Activated CD8-positive, alpha-beta T cell treated with anti-CD3 and anti-CD28 coated beads, Interleukin-2, amount 10 ng/mL, durations not matched to agents 7 days and 5 days (primary cell): ENCODE measurements around the gene SUCLG1. TPM values are rescaled to one million over a fixed set of nuclear protein-coding genes. Genes with fewer than 3 reads are reported as not detected.
A peak's percentile ranks its signal among the peaks of the same experiment; 100 is the strongest.
"Not testable (repeated sequence)": the region's sequence is repeated elsewhere in the genome, so short reads cannot be mapped to it uniquely, and the experiment has no call there.

Source experiments
- ATAC-seq: fragments of 150-1000 bp; cut with Tn5 transposase; one replicate; pipeline ENCODE4 v1.10.0; 2021; ENCODE audit warnings: moderate library complexity
- CTCF ChIA-PET: fragments of 350-600 bp; sonication (Branson Sonifier 250); formaldehyde crosslinking; loops from one replicate; lab custom pipeline; 2021; ENCODE audit warnings: antibody characterized with exemption; lab: Charles Lee
- POLR2A ChIA-PET: fragments of 350-600 bp; sonication (Branson Sonifier 250); formaldehyde crosslinking; loops from one replicate; lab custom pipeline; 2021; ENCODE audit warnings: antibody characterized with exemption; lab: Charles Lee
- DNase-seq: peaks from one replicate; pipeline ENCODE4 v3.0.0-alpha.2; 2020
- H3K27ac Mint-ChIP-seq: one replicate; pipeline ENCODE4 v1.8.0; 2021; ENCODE audit warnings: mild to moderate bottlenecking, mixed read lengths
- H3K27me3 Mint-ChIP-seq: one replicate; pipeline ENCODE4 v1.8.0; 2021; ENCODE audit warnings: low read depth, mixed read lengths
- H3K36me3 Mint-ChIP-seq: one replicate; pipeline ENCODE4 v1.8.0; 2021; ENCODE audit warnings: low read depth, mixed read lengths
- H3K4me1 Mint-ChIP-seq: one replicate; pipeline ENCODE4 v1.8.0; 2021; ENCODE audit warnings: low read depth, mixed read lengths
- H3K4me3 Mint-ChIP-seq: one replicate; pipeline ENCODE4 v1.8.0; 2021; ENCODE audit warnings: mild to moderate bottlenecking, mixed read lengths
- H3K9me3 Mint-ChIP-seq: one replicate; pipeline ENCODE4 v1.8.0; 2022; ENCODE audit warnings: mixed read lengths; ENCODE audit not compliant: insufficient read depth
- total RNA-seq, 2 experiments: library from RNA; stranded (reverse); gene quantifications; one replicate each; pipeline ENCODE4 v1.2.3, GENCODE V29; 2021

SUCLG1 gene
- total RNA-seq, 2 experiments from 2014 or later = 76.4 to 81.8 TPM

GRCh38 chr2:84487298-84487996, 28.4 kb upstream of the SUCLG1 start:
- H3K27me3 Mint-ChIP-seq = no peaks in the 10 kb centered on the region
- no peaks in the 10 kb centered on the region for H3K9me3 Mint-ChIP-seq
- ChIA-PET POLR2A (no interaction called here), CTCF (no interaction called here)
- H3K4me3 Mint-ChIP-seq = no peak overlapping the region
- no peak overlapping the region for H3K27ac Mint-ChIP-seq
- H3K36me3 Mint-ChIP-seq = no peaks in the 10 kb centered on the region
- no peak for ATAC-seq
- peaks cover 2% of the 10 kb centered on the region for H3K4me1 Mint-ChIP-seq
- DNase-seq = no peak

GRCh38 chr2:84486441-84487115, 27.5 kb upstream of the SUCLG1 start:
- H3K27ac Mint-ChIP-seq = no peak overlapping the region
- H3K4me3 Mint-ChIP-seq = no peak overlapping the region
- ChIA-PET POLR2A (no interaction called here), CTCF (interaction anchor here (0.9 kb wide), 1 partner anchor 142 kb away, joined by 3 read pairs; no protein-coding TSS in a partner anchor)
- DNase-seq = no peak
- ATAC-seq = no peak
- H3K27me3 Mint-ChIP-seq = no peaks in the 10 kb centered on the region
- no peaks in the 10 kb centered on the region for H3K9me3 Mint-ChIP-seq
- no peaks in the 10 kb centered on the region for H3K36me3 Mint-ChIP-seq
- peaks cover 11% of the 10 kb centered on the region for H3K4me1 Mint-ChIP-seq

DNA sequence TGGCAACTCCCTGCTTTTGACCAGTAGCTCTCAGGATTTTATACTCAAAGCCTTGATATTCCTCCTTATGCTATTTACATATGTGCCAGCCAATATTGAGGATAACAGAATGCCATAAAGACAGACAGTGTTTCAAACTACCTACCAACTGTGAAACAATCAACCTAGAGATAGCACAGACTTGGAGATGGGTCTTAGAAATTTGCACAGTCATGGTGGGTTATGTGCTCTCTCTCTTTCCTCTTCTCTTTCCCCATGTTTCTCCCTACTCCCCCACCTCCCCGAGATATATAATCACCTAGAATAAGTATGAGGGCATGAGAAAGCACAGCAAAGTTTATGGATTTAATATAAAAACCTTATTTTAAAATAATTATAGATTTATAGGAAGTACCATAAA, 24.2 kb upstream of the SUCLG1 start:
- Mint-ChIP-seq H3K27ac (no peak overlapping the region), H3K27me3 (no peaks in the 10 kb centered on the region), H3K36me3 (peaks cover 1% of the 10 kb centered on the region), H3K4me1 (peaks cover 15% of the 10 kb centered on the region), H3K4me3 (no peak overlapping the region), H3K9me3 (no peaks in the 10 kb centered on the region)
- ATAC-seq = no peak
- ChIA-PET POLR2A (no interaction called here), CTCF (no interaction called here)
- no peak for DNase-seq

GRCh38 chr2:84482603-84483002, 23.5 kb upstream of the SUCLG1 start:
- Mint-ChIP-seq H3K4me3 (no peak overlapping the region), H3K27me3 (no peaks in the 10 kb centered on the region), H3K4me1 (peaks cover 15% of the 10 kb centered on the region), H3K9me3 (no peaks in the 10 kb centered on the region), H3K36me3 (peaks cover 1% of the 10 kb centered on the region), H3K27ac (no peak overlapping the region)
- POLR2A ChIA-PET = no interaction called here
- ATAC-seq (no peak), DNase-seq (no peak)
- CTCF ChIA-PET = interaction anchor here (1.3 to 1.6 kb wide), 2 partner anchors 11 to 443 kb away, joined by 4 read pairs; no protein-coding TSS in a partner anchor

DNA sequence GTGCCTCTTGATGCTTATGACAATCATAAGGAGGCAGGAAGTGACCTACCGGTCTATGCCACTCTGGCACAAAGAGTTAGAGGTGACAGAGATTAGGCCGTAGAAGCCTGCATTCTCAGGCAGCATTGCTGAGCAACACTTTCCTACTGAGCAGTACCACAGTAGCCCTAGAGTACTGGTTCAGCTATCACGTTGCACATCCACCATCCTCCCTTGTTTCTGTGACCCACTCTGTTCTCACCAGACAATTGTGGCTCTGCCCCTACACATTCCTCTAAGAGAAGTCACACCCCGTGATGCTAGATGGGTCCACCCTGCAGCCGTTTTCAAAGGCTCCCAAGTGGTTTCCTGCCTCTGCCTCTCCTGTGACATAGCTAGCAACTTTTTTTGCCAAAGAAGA, 22.6 kb upstream of the SUCLG1 start:
- ATAC-seq (peak; percentile 79), DNase-seq (peak; percentile 31)
- CTCF ChIA-PET = interaction anchor here (1.3 to 1.6 kb wide), 2 partner anchors 12 to 444 kb away, joined by 4 read pairs; no protein-coding TSS in a partner anchor
- POLR2A ChIA-PET = interaction anchor here (0.7 kb wide), 1 partner anchor 23 kb away, joined by 3 read pairs; the partner anchor contains the start of gene SUCLG1
- H3K36me3 Mint-ChIP-seq = peaks cover 2% of the 10 kb centered on the region
- no peak overlapping the region for H3K4me3 Mint-ChIP-seq
- peaks cover 15% of the 10 kb centered on the region for H3K4me1 Mint-ChIP-seq
- H3K27me3 Mint-ChIP-seq = no peaks in the 10 kb centered on the region
- peaks cover 8% of the 10 kb centered on the region for H3K9me3 Mint-ChIP-seq
- peak overlapping the region; percentile 77 for H3K27ac Mint-ChIP-seq

DNA sequence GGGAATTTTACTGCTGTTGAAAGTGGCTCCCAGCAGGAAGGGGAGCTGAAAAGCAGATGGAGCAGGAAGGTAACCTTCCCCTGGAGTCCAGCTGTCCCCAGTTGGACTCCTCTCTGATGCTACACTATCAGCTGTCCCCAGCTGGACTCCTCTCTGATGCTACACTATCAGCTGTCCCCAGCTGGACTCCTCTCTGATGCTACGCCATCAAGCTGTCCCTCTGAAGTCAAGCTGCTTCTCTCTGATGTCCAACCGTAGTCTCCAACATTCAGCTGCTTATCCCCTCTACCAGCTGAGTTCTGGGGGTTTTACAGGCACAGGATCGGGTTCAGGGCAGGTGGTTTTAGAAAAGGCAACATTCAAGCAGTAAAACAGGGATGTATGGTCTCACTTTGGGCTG, 19.8 kb upstream of the SUCLG1 start:
- no peak overlapping the region for H3K27ac Mint-ChIP-seq
- POLR2A ChIA-PET = no interaction called here
- CTCF ChIA-PET = no interaction called here

DNA sequence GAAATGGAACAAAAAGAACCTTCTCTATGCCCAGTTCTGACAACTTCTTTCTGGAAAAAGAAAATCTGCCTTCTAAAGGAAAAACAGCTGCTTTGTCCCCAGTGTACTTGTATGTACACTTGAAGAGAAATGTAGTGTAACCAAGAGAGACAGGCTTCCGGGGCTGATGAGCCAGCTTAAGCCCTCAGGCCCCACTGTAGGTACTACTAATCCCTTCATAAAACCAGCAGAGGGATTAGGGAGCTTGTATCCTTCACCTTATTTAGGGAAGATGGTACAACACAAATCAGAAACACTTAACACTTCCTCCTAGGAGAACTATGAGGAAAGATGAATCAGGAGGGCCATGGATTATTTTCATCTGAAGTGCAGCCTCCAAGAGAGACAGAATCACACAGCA, 18.8 kb upstream of the SUCLG1 start:
- CTCF ChIA-PET = no interaction called here
- Mint-ChIP-seq H3K27ac (no peak overlapping the region), H3K27me3 (peaks cover 3% of the 10 kb centered on the region), H3K36me3 (peaks cover 4% of the 10 kb centered on the region), H3K4me1 (peaks cover 15% of the 10 kb centered on the region), H3K4me3 (no peak overlapping the region), H3K9me3 (peaks cover 9% of the 10 kb centered on the region)
- ATAC-seq (no peak), DNase-seq (no peak)
- POLR2A ChIA-PET = no interaction called here

More for the DNA sequence above, 19.8 kb upstream of the SUCLG1 start:
- ATAC-seq (no peak), DNase-seq (no peak)
- peaks cover 3% of the 10 kb centered on the region for H3K27me3 Mint-ChIP-seq
- H3K4me1 Mint-ChIP-seq = peaks cover 15% of the 10 kb centered on the region
- no peak overlapping the region for H3K4me3 Mint-ChIP-seq
- H3K36me3 Mint-ChIP-seq = peaks cover 4% of the 10 kb centered on the region
- peaks cover 9% of the 10 kb centered on the region for H3K9me3 Mint-ChIP-seq

- Mint-ChIP-seq H3K4me1 (no peaks in the 10 kb centered on the region), H3K27me3 (peaks cover 5% of the 10 kb centered on the region), H3K4me3 (no peak overlapping the region), H3K9me3 (peaks cover 14% of the 10 kb centered on the region), H3K27ac (no peak overlapping the region), H3K36me3 (peaks cover 4% of the 10 kb centered on the region)
- DNase-seq (no peak), ATAC-seq (no peak)
- POLR2A ChIA-PET = no interaction called here
- CTCF ChIA-PET = no interaction called here
Observed at GRCh38 chr2:84474176-84474575, 15.1 kb upstream of the SUCLG1 start.

DNA sequence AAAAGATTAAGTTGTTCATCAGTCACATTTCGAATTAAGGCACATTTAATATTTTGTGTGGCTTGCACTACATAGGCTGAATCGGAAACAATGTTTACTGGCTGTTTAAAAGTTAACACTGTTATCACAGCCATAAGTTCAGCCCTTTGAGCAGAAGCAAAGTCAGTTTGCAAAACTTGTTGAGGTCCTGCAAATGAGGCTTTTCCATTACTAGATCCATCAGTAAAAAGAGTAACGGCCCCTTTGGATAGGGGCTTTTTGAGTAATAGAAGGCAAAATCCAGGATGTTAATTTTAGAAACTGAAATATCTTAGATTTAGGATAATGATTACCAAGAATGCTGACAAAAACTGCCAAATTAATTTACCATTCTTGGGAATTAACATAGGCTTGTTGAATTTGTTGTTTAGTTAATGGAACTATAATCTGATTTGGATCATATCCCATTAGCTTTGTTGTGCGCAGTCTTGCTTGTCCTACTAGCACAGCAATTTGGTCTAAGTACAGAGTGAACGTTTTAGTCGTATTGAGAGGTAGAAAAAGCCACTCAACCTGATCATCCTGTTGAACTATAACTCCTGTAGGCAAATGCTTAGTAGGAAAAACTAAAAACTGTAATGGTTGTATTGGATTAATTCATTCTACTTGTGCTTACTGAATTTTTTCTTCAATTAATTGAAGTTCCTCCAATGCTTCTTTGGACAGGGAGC, 13.9 kb upstream of the SUCLG1 start:
- peaks cover 5% of the 10 kb centered on the region for H3K36me3 Mint-ChIP-seq

DNA sequence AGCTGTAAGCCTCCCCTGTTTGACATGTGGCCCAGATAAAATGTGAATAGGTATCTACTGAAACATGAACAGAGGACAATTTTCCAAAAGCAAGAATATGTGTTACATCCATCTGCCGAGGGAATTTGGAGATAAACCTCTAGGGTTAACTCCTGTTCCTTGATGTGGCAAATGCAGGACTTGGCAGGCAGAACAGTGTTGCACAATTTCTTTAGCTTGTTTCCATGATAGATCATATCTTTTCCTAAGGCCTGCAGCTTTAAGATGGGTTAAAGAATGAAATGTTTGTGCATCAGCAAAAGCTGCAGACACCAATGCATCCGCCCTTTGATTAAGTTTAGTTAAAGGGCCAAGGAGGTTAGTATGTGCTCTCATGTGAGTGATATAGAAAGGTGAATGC, 13.3 kb upstream of the SUCLG1 start:
- H3K4me1 Mint-ChIP-seq, ATAC-seq, DNase-seq, POLR2A ChIA-PET, H3K27ac Mint-ChIP-seq, H3K4me3 Mint-ChIP-seq, H3K36me3 Mint-ChIP-seq, H3K27me3 Mint-ChIP-seq, CTCF ChIA-PET: not testable (repeated sequence)
- H3K9me3 Mint-ChIP-seq = peaks cover 22% of the 10 kb centered on the region

More for the DNA sequence above, 13.9 kb upstream of the SUCLG1 start:
- no peak for DNase-seq
- ATAC-seq = no peak
- no peak overlapping the region for H3K4me3 Mint-ChIP-seq
- peaks cover 5% of the 10 kb centered on the region for H3K27me3 Mint-ChIP-seq
- POLR2A ChIA-PET = no interaction called here
- CTCF ChIA-PET = no interaction called here
- H3K27ac Mint-ChIP-seq = no peak overlapping the region
- peaks cover 21% of the 10 kb centered on the region for H3K9me3 Mint-ChIP-seq
- H3K4me1 Mint-ChIP-seq = no peaks in the 10 kb centered on the region

DNA sequence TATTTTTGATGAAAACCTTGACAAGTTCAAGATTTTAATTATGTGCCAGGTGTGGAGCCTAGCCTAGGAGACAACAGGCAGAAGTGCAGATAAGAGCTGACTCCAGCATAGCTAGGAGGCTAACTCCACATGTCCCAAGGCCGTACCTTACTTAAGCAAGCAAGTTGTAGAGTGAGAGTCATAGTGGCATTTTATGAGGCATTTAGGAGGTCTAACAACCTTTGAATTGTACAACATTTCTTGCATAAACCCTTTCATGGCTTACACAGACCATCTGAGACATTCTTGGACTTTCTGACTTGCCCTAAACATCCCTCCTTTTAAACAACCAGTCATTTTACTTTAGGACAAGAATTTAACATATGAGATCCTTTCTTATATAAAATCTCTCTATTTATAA, 8.3 kb upstream of the SUCLG1 start:
- peaks cover 22% of the 10 kb centered on the region for H3K9me3 Mint-ChIP-seq
- H3K36me3 Mint-ChIP-seq = peaks cover 6% of the 10 kb centered on the region
- peaks cover 2% of the 10 kb centered on the region for H3K27me3 Mint-ChIP-seq
- POLR2A ChIA-PET = no interaction called here
- ATAC-seq (no peak), DNase-seq (no peak)
- no peak overlapping the region for H3K27ac Mint-ChIP-seq
- H3K4me1 Mint-ChIP-seq = no peaks in the 10 kb centered on the region
- CTCF ChIA-PET = no interaction called here
- no peak overlapping the region for H3K4me3 Mint-ChIP-seq

DNA sequence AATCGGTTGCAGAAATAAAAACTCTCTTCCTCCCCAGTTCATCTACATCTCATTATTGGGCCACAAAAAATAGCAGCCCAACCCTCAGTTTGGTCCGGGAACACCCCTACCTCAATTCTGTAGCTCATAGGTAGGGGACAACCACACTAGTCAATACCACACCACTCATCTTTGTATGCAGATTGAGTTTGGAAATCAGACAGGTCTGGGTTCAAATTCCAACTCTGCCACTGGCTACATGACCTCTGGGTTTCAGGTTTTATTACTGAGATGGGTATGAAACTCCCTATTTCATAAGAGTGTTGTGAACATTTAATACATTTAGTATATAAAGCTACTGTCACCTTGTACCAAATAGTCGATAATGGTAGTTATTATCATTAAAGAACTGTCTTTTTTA, 2.2 kb upstream of the SUCLG1 start:
- CTCF ChIA-PET = no interaction called here
- H3K27me3 Mint-ChIP-seq = no peaks in the 10 kb centered on the region
- DNase-seq (no peak), ATAC-seq (no peak)
- H3K4me1 Mint-ChIP-seq = peaks cover 30% of the 10 kb centered on the region
- no peak overlapping the region for H3K4me3 Mint-ChIP-seq
- H3K9me3 Mint-ChIP-seq = no peaks in the 10 kb centered on the region
- H3K36me3 Mint-ChIP-seq = peaks cover 3% of the 10 kb centered on the region
- no peak overlapping the region for H3K27ac Mint-ChIP-seq
- POLR2A ChIA-PET = no interaction called here
